Thymus (tissue), 11 donors: ENCODE measurements around the gene EGFR. TPM values are rescaled to one million over a fixed set of nuclear protein-coding genes. Genes with fewer than 3 reads are reported as not detected.
A peak's percentile ranks its signal among the peaks of the same experiment; 100 is the strongest.

Experiments
- DNase-seq, 9 donors: peaks; one replicate each; pipeline ENCODE4 v3.0.0-alpha.2; 2013; ENCODE audit warnings: low spot score in 9 of 9, low read depth in 6 of 9, missing footprints in 1 of 9
- H3K27ac ChIP-seq, 2 donors: one replicate each; pipeline ENCODE4 v1.5.1; 2013; ENCODE audit warnings: control low read depth in 1 of 2, low read depth in 1 of 2, low read length in 1 of 2, mild to moderate bottlenecking in 1 of 2, moderate library complexity in 1 of 2
- H3K27me3 ChIP-seq, 2 donors: one replicate each; pipeline ENCODE4 v1.5.1; 2013; ENCODE audit warnings: low read length in 1 of 2; ENCODE audit not compliant: control insufficient read depth in 2 of 2, insufficient read depth in 1 of 2
- H3K36me3 ChIP-seq, 2 donors: one replicate each; pipeline ENCODE4 v1.5.1; 2013; ENCODE audit warnings: low read length in 1 of 2, mild to moderate bottlenecking in 1 of 2, moderate library complexity in 1 of 2; ENCODE audit not compliant: control insufficient read depth in 2 of 2, insufficient read depth in 2 of 2
- H3K4me1 ChIP-seq, 2 donors: one replicate each; pipeline ENCODE4 v1.5.1; 2013; ENCODE audit warnings: low read length in 2 of 2; ENCODE audit not compliant: control insufficient read depth in 2 of 2, insufficient read depth in 2 of 2
- H3K4me3 ChIP-seq, 2 donors: one replicate each; pipeline ENCODE4 v1.5.1; 2013; ENCODE audit warnings: low read length in 2 of 2, control low read depth in 1 of 2, mild to moderate bottlenecking in 1 of 2
- H3K9me3 ChIP-seq, 2 donors: one replicate each; pipeline ENCODE4 v1.5.1; 2013; ENCODE audit warnings: low read length in 1 of 2, mild to moderate bottlenecking in 1 of 2; ENCODE audit not compliant: control insufficient read depth in 2 of 2, insufficient read depth in 1 of 2
- WGBS: extraction: QIAGEN DNeasy Blood & Tissue Kit; methylation state at CpG from one replicate; pipeline ENCODE4 v1.1.7; 2013; 5-methylcytosine and 5-hydroxymethylcytosine counted together
- polyA plus RNA-seq: library from polyadenylated mRNA; stranded (reverse); fragments of 200-250 nt; gene quantifications from one replicate; pipeline ENCODE4 v1.2.3, GENCODE V29; 2013
- total RNA-seq: library from RNA; stranded (reverse); fragments of 120-200 nt; gene quantifications from one replicate; pipeline ENCODE4 v1.2.4, GENCODE V29; 2013
- donor health status: healthy.

Gene EGFR
- total and polyA plus RNA-seq, 2 donors, result 14.2 to 19.5 TPM

GRCh38 chr7:55248526-55248925 lies 229.7 kb downstream of the EGFR start:
- WGBS, result 96% methylated on average over 10 of the region's 10 CpGs

GRCh38 chr7:55249332-55249731 lies 230.5 kb downstream of the EGFR start:
- H3K27me3 ChIP-seq, result peaks cover 6 to 29% of the 10 kb centered on the region in 2 donors
- no peaks in the 10 kb centered on the region for H3K4me1 ChIP-seq
- no peaks in the 10 kb centered on the region for H3K36me3 ChIP-seq
- DNase-seq, result no peak
- H3K9me3 ChIP-seq, result no peaks in the 10 kb centered on the region
- H3K4me3 ChIP-seq, result no peak overlapping the region
- H3K27ac ChIP-seq, result no peak overlapping the region
- WGBS, result 85% methylated on average over 8 of the region's 8 CpGs

More at GRCh38 chr7:55248526-55248925, 229.7 kb downstream of the EGFR start:
- no peaks in the 10 kb centered on the region for H3K4me1 ChIP-seq
- no peaks in the 10 kb centered on the region for H3K36me3 ChIP-seq
- no peak for DNase-seq
- no peak overlapping the region for H3K27ac ChIP-seq
- H3K4me3 ChIP-seq, result no peak overlapping the region
- peaks cover 2 to 21% of the 10 kb centered on the region in 2 donors for H3K27me3 ChIP-seq
- no peaks in the 10 kb centered on the region for H3K9me3 ChIP-seq

GRCh38 chr7:55250313-55250712 lies 231.5 kb downstream of the EGFR start:
- DNase-seq, result no peak
- no peak overlapping the region for H3K27ac ChIP-seq
- H3K4me1 ChIP-seq, result peaks cover 0 to 2% of the 10 kb centered on the region in 2 donors
- H3K27me3 ChIP-seq, result peaks cover 15 to 39% of the 10 kb centered on the region in 2 donors
- H3K9me3 ChIP-seq, result no peaks in the 10 kb centered on the region
- 45% methylated on average over 7 of the region's 7 CpGs for WGBS
- H3K4me3 ChIP-seq, result no peak overlapping the region
- no peaks in the 10 kb centered on the region for H3K36me3 ChIP-seq

- Histone ChIP-seq H3K27ac (no peak overlapping the region), H3K9me3 (no peaks in the 10 kb centered on the region), H3K4me1 (peaks cover 0 to 6% of the 10 kb centered on the region in 2 donors), H3K4me3 (no peak overlapping the region), H3K36me3 (no peaks in the 10 kb centered on the region), H3K27me3 (peaks cover 15 to 49% of the 10 kb centered on the region in 2 donors)
- no peak for DNase-seq
- 87% methylated on average over 3 of the region's 3 CpGs for WGBS
Measured at GRCh38 chr7:55251313-55251712, 232.5 kb downstream of the EGFR start.

- Histone ChIP-seq H3K27ac (no peak overlapping the region), H3K4me1 (peaks cover 0 to 6% of the 10 kb centered on the region in 2 donors), H3K4me3 (no peak overlapping the region), H3K9me3 (no peaks in the 10 kb centered on the region), H3K27me3 (peaks cover 15 to 53% of the 10 kb centered on the region in 2 donors), H3K36me3 (no peaks in the 10 kb centered on the region)
- no peak for DNase-seq
- 88% methylated on average over 7 of the region's 7 CpGs for WGBS
Measured at GRCh38 chr7:55251911-55252310, 233.1 kb downstream of the EGFR start.

- Histone ChIP-seq H3K9me3 (no peaks in the 10 kb centered on the region), H3K4me1 (peaks cover 0 to 6% of the 10 kb centered on the region in 2 donors), H3K27me3 (peaks cover 15 to 55% of the 10 kb centered on the region in 2 donors), H3K36me3 (no peaks in the 10 kb centered on the region), H3K4me3 (no peak overlapping the region), H3K27ac (no peak overlapping the region)
- DNase-seq, result no peak
Measured at GRCh38 chr7:55252386-55252785, 233.6 kb downstream of the EGFR start.

GRCh38 chr7:55253188-55253587 lies 234.4 kb downstream of the EGFR start:
- Histone ChIP-seq H3K36me3 (no peaks in the 10 kb centered on the region), H3K4me1 (peaks cover 0 to 6% of the 10 kb centered on the region in 2 donors), H3K4me3 (no peak overlapping the region), H3K27me3 (peaks cover 15 to 55% of the 10 kb centered on the region in 2 donors), H3K27ac (no peak overlapping the region), H3K9me3 (no peaks in the 10 kb centered on the region)
- no peak for DNase-seq
- 91% methylated on average over 3 of the region's 3 CpGs for WGBS

- Histone ChIP-seq H3K27ac (no peak overlapping the region), H3K36me3 (no peaks in the 10 kb centered on the region), H3K9me3 (no peaks in the 10 kb centered on the region), H3K4me3 (no peak overlapping the region), H3K27me3 (peaks cover 15 to 55% of the 10 kb centered on the region in 2 donors), H3K4me1 (peaks cover 0 to 6% of the 10 kb centered on the region in 2 donors)
- 29% methylated on average over 21 of the region's 21 CpGs for WGBS
- DNase-seq, result no peak
Measured at GRCh38 chr7:55254242-55254595, 235.4 kb downstream of the EGFR start.

- Histone ChIP-seq H3K27me3 (peaks cover 15 to 53% of the 10 kb centered on the region in 2 donors), H3K4me1 (peaks cover 0 to 6% of the 10 kb centered on the region in 2 donors), H3K4me3 (peak overlapping the region in 1 of 2 donors; percentile 47), H3K36me3 (no peaks in the 10 kb centered on the region), H3K9me3 (no peaks in the 10 kb centered on the region), H3K27ac (no peak overlapping the region)
- DNase-seq, result peak in 4 of 9 donors; percentile 14 to 49 (median 38)
- WGBS, result 3% methylated on average over 79 of the region's 80 CpGs
Measured at GRCh38 chr7:55254596-55255495, 236.0 kb downstream of the EGFR start.
